Fibroblast of lung (primary cell): ENCODE results near the gene TSPAN9. TPM values are rescaled to one million over a fixed set of nuclear protein-coding genes. Genes with fewer than 3 reads are reported as not detected.

Source experiments
- DNase-seq, 2 donors: peaks; one replicate each; pipeline versions ENCODE4 v3.0.0 to v3.0.0-alpha.2; 2010; ENCODE audit warnings: low read depth in 2 of 2
- H2AFZ ChIP-seq: 2 replicates; pipeline ENCODE4 v1.5.1; 2012; ENCODE audit warnings: low read length, control low read depth, inconsistent platforms
- H3K27ac ChIP-seq: 2 replicates; pipeline ENCODE4 v1.5.1; 2011; ENCODE audit warnings: low read length, control low read depth; ENCODE audit not compliant: insufficient read depth
- H3K27me3 ChIP-seq: 2 replicates; pipeline ENCODE4 v1.5.1; 2011; ENCODE audit warnings: mild to moderate bottlenecking, low read length; ENCODE audit not compliant: control insufficient read depth, insufficient read depth
- H3K36me3 ChIP-seq: 2 replicates; pipeline ENCODE4 v1.5.1; 2011; ENCODE audit warnings: low read length; ENCODE audit not compliant: control insufficient read depth, insufficient read depth
- H3K4me1 ChIP-seq: 2 replicates; pipeline ENCODE4 v1.5.1; 2011; ENCODE audit warnings: low read length; ENCODE audit not compliant: control insufficient read depth, insufficient read depth; ENCODE audit errors: extremely low read depth
- H3K4me2 ChIP-seq: 2 replicates; pipeline ENCODE4 v1.5.1; 2011; ENCODE audit warnings: low read length, control low read depth; ENCODE audit not compliant: insufficient read depth; ENCODE audit errors: extremely low read depth
- H3K4me3 ChIP-seq, 4 experiments: fragments of 200-600 bp in 1 of 4; sonication (generic) in 1 of 4; replicated peaks in 1 of 4; 2 replicates each; pipeline ENCODE4 v1.5.1; 2011 to 2016; ENCODE audit warnings: low read length in 4 of 4, low read depth in 3 of 4, mild to moderate bottlenecking in 3 of 4, control low read depth in 2 of 4, inconsistent platforms in 1 of 4, mixed read lengths in 1 of 4; ENCODE audit not compliant: insufficient read depth in 1 of 4; ENCODE audit errors: control extremely low read depth in 1 of 4
- H3K79me2 ChIP-seq: 2 replicates; pipeline ENCODE4 v1.5.1; 2012; ENCODE audit warnings: mild to moderate bottlenecking, low read length, inconsistent platforms; ENCODE audit not compliant: control insufficient read depth, insufficient read depth
- H3K9ac ChIP-seq: 2 replicates; pipeline ENCODE4 v1.5.1; 2011; ENCODE audit warnings: mild to moderate bottlenecking, low read length, control low read depth; ENCODE audit not compliant: insufficient read depth
- H3K9me3 ChIP-seq: 2 replicates; pipeline ENCODE4 v1.5.1; 2012; ENCODE audit warnings: low read depth, low read length; ENCODE audit not compliant: control insufficient read depth, insufficient read depth
- H4K20me1 ChIP-seq: 2 replicates; pipeline ENCODE4 v1.5.1; 2011; ENCODE audit warnings: low read length; ENCODE audit not compliant: control insufficient read depth, insufficient read depth; ENCODE audit errors: extremely low read depth
- EZH2 ChIP-seq: IDR thresholded peaks from 2 replicates; pipeline ENCODE4 v1.5.1; 2012; ENCODE audit warnings: low read length, control low read depth, mild to moderate bottlenecking; ENCODE audit errors: missing control alignments
- polyA plus RNA-seq, 2 donors: library from polyadenylated mRNA; depleted of rRNA in 1 of 2; stranded (reverse) in 1 of 2; unstranded in 1 of 2; fragments of >200 nt; gene quantifications; 2 replicates each; pipeline ENCODE4 v1.2.1, GENCODE V29; 2011 to 2012; ENCODE audit warnings: missing spikeins in 1 of 2
- total RNA-seq: library from RNA; depleted of rRNA; stranded (reverse); fragments of >200 nt; gene quantifications from 2 replicates; pipeline ENCODE4 v1.2.1, GENCODE V29; 2014
- TF ChIP-seq, protein P1 (sequence below), 2 donors: IDR thresholded peaks in 1 of 2; conservative IDR thresholded peaks in 1 of 2; 1 replicate in 1 of 2; 2 replicates in 1 of 2; pipeline ENCODE4 v1.5.1; 2011 to 2012; ENCODE audit warnings: low read length in 2 of 2, control low read depth in 1 of 2, inconsistent platforms in 1 of 2, low read depth in 1 of 2, mild to moderate bottlenecking in 1 of 2

Gene TSPAN9
- total and polyA plus RNA-seq, 2 donors (not counting 1 experiment from before 2014, with no cell fraction given): 31.1 to 35.2 TPM

DNA sequence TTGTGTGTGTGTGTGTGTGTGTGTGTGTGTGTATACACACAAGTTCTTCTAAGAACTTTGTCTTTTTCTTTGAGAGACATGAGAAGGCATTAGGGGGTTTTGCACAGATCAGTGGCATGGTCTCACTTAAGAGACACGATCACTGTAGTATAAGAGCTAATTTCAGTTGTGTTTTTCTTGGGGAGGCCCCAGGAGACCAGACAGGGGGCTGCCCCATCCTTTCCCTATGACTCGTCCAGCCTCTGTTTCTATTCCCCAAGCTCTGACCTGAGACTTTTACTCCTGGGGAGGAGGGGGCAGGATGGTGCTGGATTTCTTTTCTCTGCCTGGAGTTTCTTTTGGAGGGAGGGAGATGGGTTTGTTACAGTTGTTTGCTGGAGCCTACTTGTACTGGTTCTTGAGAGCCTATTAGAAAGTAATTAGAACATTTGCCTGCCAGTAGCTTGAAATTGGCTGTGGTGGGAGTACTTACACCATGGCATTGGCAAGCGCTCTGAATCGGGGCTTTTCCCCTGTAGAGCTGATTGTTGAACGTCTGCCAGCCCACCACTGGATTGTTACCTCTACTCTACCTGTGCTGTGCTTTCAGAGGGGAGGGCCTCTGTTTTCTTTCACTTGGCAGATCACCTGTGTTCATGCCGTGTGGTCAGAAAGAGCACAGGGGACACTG, 109.5 kb downstream of the TSPAN9 start:
- no peaks in the 10 kb centered on the region for H3K9me3 ChIP-seq
- peaks cover 3% of the 10 kb centered on the region for H3K27me3 ChIP-seq
- H3K27ac ChIP-seq: no peak overlapping the region
- H3K79me2 ChIP-seq: no peaks in the 10 kb centered on the region
- no peaks in the 10 kb centered on the region for H3K4me1 ChIP-seq
- no peak overlapping the region for H3K4me2 ChIP-seq
- H3K9ac ChIP-seq: no peak overlapping the region
- no peaks in the 10 kb centered on the region for H4K20me1 ChIP-seq
- H3K36me3 ChIP-seq: no peaks in the 10 kb centered on the region
- no peak overlapping the region for H3K4me3 ChIP-seq
- no peak overlapping the region for H2AFZ ChIP-seq
- TF ChIP-seq, protein P1, sequence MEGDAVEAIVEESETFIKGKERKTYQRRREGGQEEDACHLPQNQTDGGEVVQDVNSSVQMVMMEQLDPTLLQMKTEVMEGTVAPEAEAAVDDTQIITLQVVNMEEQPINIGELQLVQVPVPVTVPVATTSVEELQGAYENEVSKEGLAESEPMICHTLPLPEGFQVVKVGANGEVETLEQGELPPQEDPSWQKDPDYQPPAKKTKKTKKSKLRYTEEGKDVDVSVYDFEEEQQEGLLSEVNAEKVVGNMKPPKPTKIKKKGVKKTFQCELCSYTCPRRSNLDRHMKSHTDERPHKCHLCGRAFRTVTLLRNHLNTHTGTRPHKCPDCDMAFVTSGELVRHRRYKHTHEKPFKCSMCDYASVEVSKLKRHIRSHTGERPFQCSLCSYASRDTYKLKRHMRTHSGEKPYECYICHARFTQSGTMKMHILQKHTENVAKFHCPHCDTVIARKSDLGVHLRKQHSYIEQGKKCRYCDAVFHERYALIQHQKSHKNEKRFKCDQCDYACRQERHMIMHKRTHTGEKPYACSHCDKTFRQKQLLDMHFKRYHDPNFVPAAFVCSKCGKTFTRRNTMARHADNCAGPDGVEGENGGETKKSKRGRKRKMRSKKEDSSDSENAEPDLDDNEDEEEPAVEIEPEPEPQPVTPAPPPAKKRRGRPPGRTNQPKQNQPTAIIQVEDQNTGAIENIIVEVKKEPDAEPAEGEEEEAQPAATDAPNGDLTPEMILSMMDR (conservative IDR thresholded peaks at IDR 0.05 in 1 of 2, IDR thresholded peaks at IDR 0.05 in 1 of 2; ENCODE audit: low read depth in 1 of 2, low read length in 2 of 2): no peak
- no peak for DNase-seq

DNA sequence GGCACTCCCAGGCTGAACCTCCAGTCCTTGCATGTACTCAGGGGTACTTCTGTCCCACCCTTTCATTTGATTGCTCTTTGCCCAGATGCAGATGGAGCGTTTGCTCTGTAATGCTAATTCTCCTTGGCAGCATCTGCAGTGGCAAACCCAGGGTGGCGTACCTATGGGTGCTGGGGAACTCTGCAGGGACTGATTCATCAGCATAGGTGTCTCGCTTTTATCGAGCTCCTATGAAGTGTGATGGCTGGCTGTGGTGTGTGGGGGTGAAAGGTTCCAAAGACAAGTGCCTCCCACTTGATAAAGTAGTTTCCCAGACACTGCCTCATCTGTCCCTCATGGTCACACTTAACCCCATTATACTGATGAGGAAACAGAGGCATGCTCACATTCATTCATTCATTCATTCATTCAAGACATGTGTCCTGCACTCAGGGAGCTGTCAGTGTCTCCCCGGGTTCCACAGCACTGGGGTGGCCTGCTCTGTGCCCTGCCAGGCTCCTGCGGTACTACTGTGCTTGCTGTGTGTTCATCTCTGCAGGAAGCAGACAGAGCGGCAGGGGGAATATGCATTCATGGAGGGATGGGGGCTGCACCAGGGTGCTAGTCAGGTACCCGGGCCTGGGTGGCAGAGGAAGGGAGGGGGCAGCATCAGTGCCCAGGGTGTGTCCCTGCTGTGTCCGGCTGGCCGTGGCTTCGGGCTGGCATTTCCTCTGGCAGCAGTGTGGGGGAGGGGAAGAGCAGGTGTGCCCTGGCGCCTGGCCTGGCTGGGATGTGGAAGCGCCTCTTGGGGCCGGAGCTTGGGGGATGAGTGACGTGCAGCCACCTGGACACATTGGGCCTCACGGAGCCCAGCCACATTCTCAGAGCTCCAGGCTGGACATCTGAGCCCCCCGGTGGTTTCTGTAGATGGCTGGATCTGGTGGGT, 110.9 kb downstream of the TSPAN9 start:
- no peaks in the 10 kb centered on the region for H3K79me2 ChIP-seq
- H2AFZ ChIP-seq: no peak overlapping the region
- H3K27ac ChIP-seq: no peak overlapping the region
- H4K20me1 ChIP-seq: no peaks in the 10 kb centered on the region
- no peaks in the 10 kb centered on the region for H3K9me3 ChIP-seq
- no peak overlapping the region for H3K4me3 ChIP-seq
- no peak for DNase-seq
- no peaks in the 10 kb centered on the region for H3K36me3 ChIP-seq
- peaks cover 3% of the 10 kb centered on the region for H3K27me3 ChIP-seq
- TF ChIP-seq, protein P1 (conservative IDR thresholded peaks at IDR 0.05 in 1 of 2, IDR thresholded peaks at IDR 0.05 in 1 of 2; ENCODE audit: low read depth in 1 of 2, low read length in 2 of 2): no peak
- no peak for TF ChIP-seq EZH2
- no peak overlapping the region for H3K4me2 ChIP-seq
- H3K9ac ChIP-seq: no peak overlapping the region
- no peaks in the 10 kb centered on the region for H3K4me1 ChIP-seq

DNA sequence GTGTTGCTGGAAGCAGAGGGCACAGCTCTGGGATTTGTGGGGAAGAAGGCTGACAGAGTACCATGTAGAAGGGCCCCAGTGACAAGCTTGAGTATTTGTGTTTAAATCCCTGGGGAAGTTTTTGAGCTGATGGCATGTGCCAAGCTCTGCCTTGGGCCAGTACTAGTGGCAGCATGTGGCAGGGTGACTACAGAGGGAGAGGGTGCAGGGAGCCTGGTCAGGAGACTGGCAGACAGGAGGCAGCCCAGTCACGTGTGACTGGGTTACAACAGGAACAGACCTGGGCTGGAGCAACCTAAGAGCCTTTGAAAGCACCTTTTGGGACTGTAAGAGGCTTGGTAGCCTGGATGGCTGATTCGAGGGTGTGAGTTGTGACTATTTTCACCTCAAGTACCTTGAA, 112.1 kb downstream of the TSPAN9 start:
- no peak overlapping the region for H3K4me3 ChIP-seq
- no peak overlapping the region for H2AFZ ChIP-seq
- no peaks in the 10 kb centered on the region for H3K9me3 ChIP-seq
- no peak overlapping the region for H3K9ac ChIP-seq
- no peaks in the 10 kb centered on the region for H4K20me1 ChIP-seq
- H3K79me2 ChIP-seq: no peaks in the 10 kb centered on the region
- H3K27me3 ChIP-seq: peaks cover 3% of the 10 kb centered on the region
- no peaks in the 10 kb centered on the region for H3K4me1 ChIP-seq
- no peak overlapping the region for H3K4me2 ChIP-seq
- H3K27ac ChIP-seq: no peak overlapping the region
- H3K36me3 ChIP-seq: no peaks in the 10 kb centered on the region
- no peak for TF ChIP-seq EZH2
- TF ChIP-seq, protein P1 (conservative IDR thresholded peaks at IDR 0.05 in 1 of 2, IDR thresholded peaks at IDR 0.05 in 1 of 2; ENCODE audit: low read depth in 1 of 2, low read length in 2 of 2): no peak
- no peak for DNase-seq
